RPMI8226 (cell line): ENCODE results near the gene LEPROT.

Experiments used
- DNase-seq: peaks from one replicate; pipeline ENCODE4 v3.0.0-alpha.2; 2015

Gene LEPROT

GRCh38 chr1:65479554-65480204 is 59.2 kb downstream of the LEPROT start:
- DNase-seq = no peak

GRCh38 chr1:65480684-65481405 is 60.4 kb downstream of the LEPROT start:
- DNase-seq = no peak

GRCh38 chr1:65483993-65484754 is 63.7 kb downstream of the LEPROT start:
- no peak for DNase-seq
